Kidney tubule cell (primary cell): ENCODE measurements around the gene RIPK4.
"Not testable (repeated sequence)": the region's sequence is repeated elsewhere in the genome, so short reads cannot be mapped to it uniquely, and the experiment has no call there.

ENCODE experiments used
- DNase-seq: peaks from one replicate; pipeline ENCODE4 v3.0.0-alpha.2; 2018; ENCODE audit warnings: low spot score

RIPK4 gene

GRCh38 chr21:41795726-41796125 lies 28.9 kb upstream of the RIPK4 start:
- no peak for DNase-seq

GRCh38 chr21:41794600-41794999 lies 27.7 kb upstream of the RIPK4 start:
- DNase-seq: no peak

- no peak for DNase-seq
These were observed 25.9 kb upstream of the RIPK4 start for GRCh38 chr21:41792711-41793110.

- peak; percentile 95 for DNase-seq
These were observed 19.7 kb upstream of the RIPK4 start for GRCh38 chr21:41786509-41786987.

GRCh38 chr21:41785262-41785661 lies 18.4 kb upstream of the RIPK4 start:
- not testable (repeated sequence) for DNase-seq

GRCh38 chr21:41784456-41785102 lies 17.7 kb upstream of the RIPK4 start:
- no peak for DNase-seq

GRCh38 chr21:41783476-41784180 lies 16.8 kb upstream of the RIPK4 start:
- DNase-seq: peak; percentile 76

- no peak for DNase-seq
These were observed 14.2 kb upstream of the RIPK4 start for GRCh38 chr21:41781050-41781410.

GRCh38 chr21:41780337-41781049 lies 13.6 kb upstream of the RIPK4 start:
- DNase-seq: no peak

- no peak for DNase-seq
These were observed 12.8 kb upstream of the RIPK4 start for GRCh38 chr21:41779659-41780058.

GRCh38 chr21:41778930-41779600 lies 12.2 kb upstream of the RIPK4 start:
- DNase-seq: peak; percentile 52

- DNase-seq: peak; percentile 87
These were observed 11.3 kb upstream of the RIPK4 start for GRCh38 chr21:41777951-41778815.

- no peak for DNase-seq
These were observed 9.9 kb upstream of the RIPK4 start for GRCh38 chr21:41776778-41777177.

GRCh38 chr21:41775149-41775472 lies 8.3 kb upstream of the RIPK4 start:
- no peak for DNase-seq

- DNase-seq: no peak
These were observed 7.8 kb upstream of the RIPK4 start for GRCh38 chr21:41774467-41775148.

- no peak for DNase-seq
These were observed 5.7 kb upstream of the RIPK4 start for GRCh38 chr21:41772351-41773080.

GRCh38 chr21:41771625-41771945 lies 4.7 kb upstream of the RIPK4 start:
- DNase-seq: no peak

- DNase-seq: no peak
These were observed 4.2 kb upstream of the RIPK4 start for GRCh38 chr21:41770901-41771624.

- DNase-seq: no peak
These were observed 3.1 kb upstream of the RIPK4 start for GRCh38 chr21:41769933-41770332.

- DNase-seq: no peak
These were observed 2.7 kb upstream of the RIPK4 start for GRCh38 chr21:41769521-41769920.
